HG03139 (cell line): ENCODE results near the gene MRPL36.
"Not testable (repeated sequence)": the region's sequence is repeated elsewhere in the genome, so short reads cannot be mapped to it uniquely, and the experiment has no call there.

ENCODE experiments used
- ATAC-seq: cut with Tn5 transposase; IDR thresholded peaks from one replicate; pipeline ENCODE4 v1.9.1; 2021; ENCODE audit not compliant: unreplicated experiment

The MRPL36 gene

DNA sequence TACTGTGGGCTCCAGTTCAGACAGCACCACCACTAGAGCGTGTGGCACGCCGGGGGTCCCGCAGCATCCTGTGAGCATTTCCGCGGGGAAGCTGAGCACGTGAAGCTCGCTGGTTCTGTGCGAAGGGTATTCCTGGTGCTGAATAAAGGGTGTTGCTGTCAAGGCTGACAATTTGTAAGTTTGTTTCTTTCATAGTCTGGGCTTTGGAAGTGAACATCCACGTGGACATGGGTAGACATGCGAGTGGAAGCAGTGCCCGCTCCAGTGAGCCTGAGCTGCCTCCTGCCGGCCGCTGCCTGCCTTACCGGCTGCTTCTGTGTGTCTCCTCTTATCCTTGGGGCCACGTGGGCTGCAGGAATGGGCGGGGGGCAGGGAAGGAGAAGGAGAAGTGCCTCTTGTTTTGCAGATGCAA, 16.2 kb upstream of the MRPL36 start:
- no peak for ATAC-seq

DNA sequence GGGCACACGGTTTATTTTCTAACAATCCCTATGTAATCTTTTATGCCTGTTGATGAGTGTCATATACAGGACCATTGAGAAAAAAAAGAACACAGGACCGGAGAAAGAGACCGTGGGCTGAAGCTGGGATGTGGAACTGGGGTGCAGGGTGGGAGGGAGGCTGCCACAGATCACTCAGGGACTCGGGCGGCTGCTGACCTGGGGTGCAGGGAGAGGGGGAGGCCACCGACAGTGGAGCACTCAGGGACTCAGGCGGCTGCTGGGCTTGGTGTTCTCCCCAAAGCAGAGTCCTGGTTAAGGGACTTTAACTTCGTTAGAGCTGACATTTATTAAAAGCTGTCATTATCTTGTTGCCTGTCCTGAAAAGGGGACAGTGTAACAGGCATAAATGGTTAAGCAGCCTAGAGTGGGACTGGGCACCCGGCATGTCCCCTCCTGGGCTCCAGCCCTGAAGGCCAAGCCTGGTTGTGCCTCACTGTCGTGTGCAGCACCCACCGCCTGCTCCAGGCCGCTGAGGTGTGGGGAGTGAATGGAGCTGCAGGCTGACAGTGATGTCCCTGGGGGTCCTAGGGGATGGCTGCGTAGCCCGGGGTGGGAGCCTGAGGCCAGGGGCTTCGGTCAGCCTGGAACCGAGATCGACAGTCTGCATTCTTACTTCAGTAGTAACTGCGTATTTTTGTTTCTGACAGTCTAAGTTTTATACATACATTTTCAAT, 15.6 kb upstream of the MRPL36 start:
- ATAC-seq, result no peak

- no peak for ATAC-seq
Observed at GRCh38 chr5:1814183-1815020, 14.8 kb upstream of the MRPL36 start.

GRCh38 chr5:1810581-1811101, 11.0 kb upstream of the MRPL36 start:
- ATAC-seq, result no peak

- no peak for ATAC-seq
Observed at GRCh38 chr5:1809416-1810035, 9.9 kb upstream of the MRPL36 start.

DNA sequence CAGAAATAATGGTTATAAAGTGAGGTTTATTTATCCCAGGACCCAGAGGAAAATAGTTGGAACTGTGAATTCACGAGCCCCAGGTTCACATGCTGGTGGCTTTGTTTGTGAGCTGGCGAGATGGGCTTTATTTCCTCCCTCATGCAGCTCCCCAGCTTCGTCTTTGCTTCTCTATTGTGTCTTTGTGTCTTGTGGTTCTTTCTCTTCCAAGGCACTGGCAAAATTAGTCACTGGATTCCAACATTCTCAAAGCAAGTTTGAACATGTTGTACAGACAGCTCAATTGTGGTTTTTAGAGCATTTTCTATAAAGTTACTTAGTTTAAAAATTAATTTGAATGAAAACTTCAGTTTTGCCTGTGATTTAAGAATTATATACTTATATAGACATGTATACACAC, 8.8 kb upstream of the MRPL36 start:
- no peak for ATAC-seq

GRCh38 chr5:1807451-1808185, 8.0 kb upstream of the MRPL36 start:
- ATAC-seq, result no peak

DNA sequence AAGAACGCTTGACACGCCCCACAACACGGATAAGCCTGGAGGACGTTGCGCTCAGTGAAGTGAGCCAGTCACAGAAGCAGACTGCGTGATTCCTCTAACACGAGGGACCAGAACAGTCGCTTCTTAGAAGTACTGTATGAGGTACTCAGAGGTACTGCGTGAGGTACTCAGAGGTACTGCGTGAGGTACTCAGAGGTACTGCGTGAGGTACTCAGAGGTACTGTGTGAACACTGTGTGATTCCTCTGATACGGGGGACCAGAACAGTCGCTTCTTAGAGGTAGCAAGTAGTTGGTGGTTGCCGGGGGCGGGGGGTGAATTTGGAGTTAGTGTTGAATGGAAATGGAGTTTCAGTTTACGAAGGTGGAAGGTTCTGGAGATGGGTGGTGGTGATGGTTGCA, 7.3 kb upstream of the MRPL36 start:
- no peak for ATAC-seq

DNA sequence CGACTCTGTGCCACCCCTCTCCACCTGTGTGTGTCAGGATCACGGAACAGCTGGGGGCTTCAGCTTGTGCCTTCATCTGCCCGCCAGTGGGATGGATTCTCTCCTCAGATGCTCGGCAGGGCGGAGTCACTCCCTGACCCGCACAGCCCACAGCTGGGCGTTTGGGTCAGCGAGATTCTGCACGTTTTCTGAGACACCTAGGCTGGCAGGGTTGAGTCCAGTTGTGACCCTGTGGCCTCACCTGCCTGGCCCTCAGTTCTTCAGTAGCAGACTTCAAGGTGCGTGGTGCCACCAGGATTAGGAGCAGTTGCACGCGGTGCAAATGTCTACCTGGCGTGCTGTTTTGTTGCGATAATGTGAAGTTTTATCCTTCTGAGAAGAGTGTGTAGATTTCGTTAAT, 6.6 kb upstream of the MRPL36 start:
- ATAC-seq, result no peak

GRCh38 chr5:1805736-1806135, 6.1 kb upstream of the MRPL36 start:
- ATAC-seq, result no peak

DNA sequence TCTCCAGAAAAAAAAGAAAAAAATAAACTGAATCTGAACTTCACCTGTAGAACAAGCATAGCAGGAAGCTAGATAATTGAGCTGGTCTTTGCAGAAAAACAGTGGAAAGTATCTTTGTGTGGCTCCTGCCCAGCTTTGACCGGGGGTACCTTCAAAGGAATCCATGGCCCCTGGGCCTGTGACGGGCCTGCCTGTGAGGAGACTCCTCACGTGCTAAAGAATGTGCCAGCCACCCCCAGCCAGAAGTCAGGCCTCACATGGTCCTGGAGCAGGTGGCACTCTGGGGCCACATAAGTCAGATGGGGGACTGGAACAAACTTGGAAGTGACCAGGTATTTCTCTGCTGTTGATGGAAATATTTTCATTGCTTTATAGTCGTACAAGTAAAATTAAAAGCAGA, 5.7 kb upstream of the MRPL36 start:
- no peak for ATAC-seq

DNA sequence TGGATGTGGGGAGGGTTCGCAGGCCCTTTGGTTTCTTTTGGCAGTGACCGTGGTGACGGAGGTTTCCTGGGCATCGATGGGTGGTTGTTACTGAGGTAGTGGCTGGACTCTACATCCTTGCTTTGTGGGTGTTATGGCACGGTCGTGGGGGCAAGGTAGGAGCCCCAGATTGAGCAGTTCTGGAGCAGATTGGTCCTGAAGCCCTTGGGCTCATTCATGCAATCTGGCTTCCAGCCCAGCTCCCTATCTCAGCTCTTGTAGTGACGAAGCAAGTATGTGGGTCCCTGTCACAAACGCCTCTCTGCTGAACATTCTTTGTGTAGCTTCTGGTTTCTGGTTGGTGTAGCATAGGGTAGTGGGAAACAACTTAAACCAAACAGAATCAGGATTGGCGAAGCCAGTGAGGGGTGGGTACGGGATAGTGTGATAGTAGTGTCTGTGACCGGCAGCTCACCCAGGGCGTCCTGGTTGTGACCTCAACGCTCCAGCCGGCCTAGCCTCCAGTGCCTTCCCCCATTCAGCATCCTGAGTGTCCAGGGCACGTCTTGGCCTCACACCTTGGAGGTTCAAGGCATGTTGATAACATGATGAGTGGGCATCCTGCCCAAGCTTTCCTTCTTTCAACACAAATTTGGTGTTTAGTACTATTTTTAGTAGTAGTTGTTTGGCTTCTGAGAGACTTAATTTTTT, 4.5 kb upstream of the MRPL36 start:
- ATAC-seq, result no peak

GRCh38 chr5:1803192-1803591, 3.6 kb upstream of the MRPL36 start:
- ATAC-seq, result no peak

DNA sequence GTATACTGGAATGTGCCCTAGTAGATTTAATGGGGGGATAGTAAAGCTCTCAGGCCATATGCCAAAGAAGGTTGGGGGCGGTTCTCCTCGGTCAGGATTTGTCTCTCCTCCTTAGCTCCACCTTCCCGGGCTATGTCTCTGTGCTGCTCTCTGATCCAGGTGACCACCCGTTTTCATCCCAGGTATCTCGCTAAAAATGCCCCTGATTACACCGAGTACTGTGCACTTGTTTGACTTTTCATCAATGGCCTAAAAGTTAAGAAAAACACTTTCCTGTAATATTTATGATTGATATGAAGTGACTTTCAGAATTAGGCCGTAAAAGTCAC, 2.3 kb upstream of the MRPL36 start:
- no peak for ATAC-seq

DNA sequence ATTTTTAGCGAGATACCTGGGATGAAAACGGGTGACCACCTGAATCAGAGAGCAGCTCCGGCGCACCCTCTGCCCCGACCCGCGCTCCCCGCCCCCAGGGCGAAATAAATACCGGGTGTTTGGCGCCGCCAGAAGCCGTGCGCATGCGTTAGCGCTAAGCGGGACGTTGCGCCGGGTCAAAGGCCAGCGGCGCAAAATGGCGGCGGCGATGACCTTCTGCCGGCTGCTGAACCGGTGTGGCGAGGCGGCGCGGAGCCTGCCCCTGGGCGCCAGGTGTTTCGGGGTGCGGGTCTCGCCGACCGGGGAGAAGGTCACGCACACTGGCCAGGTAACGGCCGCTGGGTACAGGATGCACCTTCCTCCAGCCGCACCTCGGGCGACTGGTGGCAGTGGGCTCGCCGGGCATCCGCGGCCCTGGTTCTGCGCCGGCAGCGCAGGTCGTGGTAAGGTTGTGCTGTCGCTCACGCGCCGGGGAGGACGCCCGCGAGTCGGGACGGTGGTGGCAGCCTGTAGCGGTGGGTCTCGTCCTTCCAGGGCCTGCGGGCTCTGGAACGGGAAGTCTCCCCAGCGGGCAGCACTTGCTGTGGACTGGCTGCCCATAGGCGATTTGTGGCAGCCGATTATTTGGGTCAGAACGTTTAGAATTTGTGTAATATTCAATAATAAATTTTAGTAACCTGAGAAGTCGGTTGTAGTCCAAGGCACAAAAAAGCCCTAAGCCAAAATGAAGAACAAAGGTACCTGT, 1.8 kb upstream of the MRPL36 start, which contains the start of gene NDUFS6:
Gene NDUFS6 (plus strand): TSS at position 186 of the 745 bp plus-strand sequence. CDS start 11 bp downstream, at position 197.
- peak; percentile 49 for ATAC-seq

DNA sequence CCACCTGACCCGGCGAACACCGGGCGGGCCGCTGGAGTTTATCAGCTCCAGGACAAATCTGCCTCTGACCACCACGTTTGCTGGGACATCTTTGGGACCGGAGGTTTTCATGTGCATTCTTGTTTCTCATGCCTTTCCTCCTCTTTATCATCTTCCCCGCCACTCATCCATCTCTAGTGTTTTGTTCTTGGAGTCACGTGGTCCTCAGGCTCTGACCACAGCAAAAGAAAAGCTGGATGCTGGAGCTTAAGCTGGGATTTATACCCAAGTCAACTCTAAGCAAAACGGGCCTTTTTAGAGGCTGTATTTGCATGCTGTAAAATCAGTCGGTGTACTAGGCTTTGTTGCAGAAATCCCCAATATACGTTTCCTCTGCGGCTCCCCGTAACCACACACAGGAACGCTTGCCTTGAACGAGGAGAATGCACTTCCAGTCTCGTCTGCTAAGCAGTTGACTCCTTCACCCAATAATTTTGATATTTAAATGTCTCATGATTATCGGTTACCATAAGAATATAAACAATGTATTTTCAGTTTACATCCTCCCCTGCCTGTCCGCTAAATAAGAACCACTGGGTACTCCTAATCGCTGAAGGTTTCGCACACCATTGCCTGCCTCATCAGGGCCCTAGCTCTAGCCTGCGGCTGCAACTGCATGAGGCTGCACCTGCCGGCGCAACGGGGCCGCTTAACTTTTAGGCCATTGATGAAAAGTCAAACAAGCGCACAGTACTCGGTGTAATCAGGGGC, 1.0 kb upstream of the MRPL36 start:
- peak; percentile 33 for ATAC-seq

GRCh38 chr5:1799110-1799601, 481 bp downstream of the MRPL36 start:
- ATAC-seq, result no peak

DNA sequence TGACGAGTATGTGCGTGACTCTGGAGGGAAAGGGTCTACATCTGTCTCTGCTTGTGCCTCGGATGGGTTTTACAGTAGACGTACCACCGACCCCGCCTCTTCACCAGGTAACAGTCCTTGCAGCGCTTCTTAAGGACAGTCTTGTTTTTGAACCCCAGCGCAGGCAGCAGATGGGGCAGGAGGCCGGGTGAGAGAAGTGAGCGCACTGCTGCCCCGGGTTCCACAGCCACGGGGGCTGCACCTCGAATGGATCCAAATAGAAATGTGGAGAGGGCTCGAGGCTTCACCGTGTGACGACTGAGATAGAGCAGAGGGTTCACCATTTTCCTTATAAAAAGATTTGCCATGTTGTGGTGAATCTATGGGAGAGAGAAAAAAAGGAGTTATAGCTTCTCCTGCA, 1.0 kb downstream of the MRPL36 start:
- ATAC-seq, result not testable (repeated sequence)

DNA sequence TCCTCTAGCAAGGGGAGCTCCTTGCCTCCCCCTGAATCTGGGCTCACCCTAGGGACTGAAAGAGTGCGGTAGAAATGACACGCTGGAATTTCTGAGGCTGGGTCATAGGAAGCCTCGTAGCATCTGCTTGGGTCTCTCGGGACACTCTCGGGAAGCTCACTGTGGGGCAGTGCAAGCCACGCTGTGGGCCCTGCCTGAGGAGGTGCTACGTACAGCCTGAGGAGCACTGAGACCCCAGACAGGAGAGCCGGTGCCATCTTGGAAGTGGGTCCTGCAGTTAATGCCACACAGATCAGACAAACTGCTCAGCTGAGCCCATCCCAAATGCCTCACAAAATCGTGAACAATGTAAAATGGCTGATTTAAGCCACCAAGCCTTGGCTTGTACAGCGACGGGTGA, 1.8 kb downstream of the MRPL36 start:
- ATAC-seq, result no peak
